HepG2 (cell line): ENCODE measurements around the gene BTBD1. TPM values are rescaled to one million over a fixed set of nuclear protein-coding genes. Genes with fewer than 3 reads are reported as not detected.

Source experiments
- ATAC-seq: fragments of 200-7000 bp; cut with Tn5 transposase; 3 replicates; pipeline ENCODE4 v1.9.1; 2020; ENCODE audit warnings: mild to moderate bottlenecking, moderate library complexity
- BruUV-seq: library from RNA; stranded (reverse); fragments of 400-500 nt; replicated peaks from 2 replicates; lab custom pipeline; 2021; lab: Mats Ljungman, UMichigan
- CTCF ChIA-PET: fragments of 300-600 bp; formaldehyde crosslinking; extraction: SDS; loops from one replicate; lab custom pipeline; 2021; ENCODE audit warnings: low total read pairs, inconsistent platforms, low intra/inter-chr PET ratio; lab: Yijun Ruan, JAX
- POLR2A ChIA-PET: fragments of 350-600 bp; sonication (Branson Sonifier 250); formaldehyde crosslinking; loops from one replicate; lab custom pipeline; 2020; ENCODE audit warnings: antibody characterized with exemption, inconsistent platforms; lab: Yijun Ruan, JAX
- DNase-seq: peaks from one replicate; pipeline ENCODE4 v3.0.0-alpha.2; 2015; ENCODE audit warnings: low spot score
- FAIRE-seq: peaks from 3 replicates; lab custom pipeline; 2011; peaks lifted over from hg19 to GRCh38; lab: Jason Lieb, UNC
- H2AFZ ChIP-seq: one replicate; pipeline ENCODE4 v1.6.1; 2011; ENCODE audit warnings: low read length, inconsistent platforms
- H3K27ac ChIP-seq: fragments of 300-600 bp; 3 replicates; pipeline ENCODE4 v1.8.0; 2011; ENCODE audit warnings: mixed run types, mild to moderate bottlenecking, mixed read lengths, low read length, inconsistent platforms; ENCODE audit not compliant: insufficient read depth; ENCODE audit errors: extremely low read length
- H3K27me3 ChIP-seq, 2 experiments: fragments of 200-600 bp in 1 of 2; 2 replicates in 1 of 2; 3 replicates in 1 of 2; pipeline versions ENCODE4 v1.6.0 to v1.8.0; 2011; ENCODE audit warnings: low read length in 2 of 2, mild to moderate bottlenecking in 2 of 2, moderate library complexity in 2 of 2, inconsistent platforms in 1 of 2; ENCODE audit not compliant: insufficient read depth in 2 of 2, control insufficient read depth in 1 of 2
- H3K36me3 ChIP-seq, 2 experiments: fragments of 200-600 bp in 1 of 2; replicated peaks in 1 of 2; 2 replicates in 1 of 2; 3 replicates in 1 of 2; pipeline versions ENCODE4 v1.5.1 to v1.8.0; 2011; ENCODE audit warnings: low read length in 2 of 2, inconsistent platforms in 1 of 2; ENCODE audit not compliant: insufficient read depth in 2 of 2, control insufficient read depth in 1 of 2
- H3K4me1 ChIP-seq: 2 replicates; pipeline ENCODE4 v1.5.1; 2012; ENCODE audit warnings: low read length, inconsistent platforms; ENCODE audit not compliant: insufficient read depth
- H3K4me2 ChIP-seq: 2 replicates; pipeline ENCODE4 v1.6.0; 2011; ENCODE audit warnings: low read depth, low read length, inconsistent platforms
- H3K4me3 ChIP-seq, 3 experiments: fragments of 200-600 bp in 1 of 3; sonication (generic), shearing (Covaris generic) in 1 of 3; replicated peaks in 1 of 3; 2 replicates each; pipeline ENCODE4 v1.5.1; 2011 to 2016; ENCODE audit warnings: low read length in 3 of 3, inconsistent platforms in 2 of 3, low read depth in 2 of 3, mild to moderate bottlenecking in 2 of 3, control low read depth in 1 of 3, mixed read lengths in 1 of 3; ENCODE audit not compliant: insufficient read depth in 1 of 3
- H3K79me2 ChIP-seq: one replicate; pipeline ENCODE4 v1.6.1; 2011; ENCODE audit warnings: low read length, inconsistent platforms; ENCODE audit not compliant: insufficient read depth
- H3K9ac ChIP-seq: 2 replicates; pipeline ENCODE4 v1.6.0; 2011; ENCODE audit warnings: mild to moderate bottlenecking, low read depth, low read length, inconsistent platforms; ENCODE audit not compliant: insufficient read depth
- H3K9me3 ChIP-seq: 2 replicates; pipeline ENCODE4 v1.5.1; 2012; ENCODE audit warnings: mild to moderate bottlenecking, low read length
- H4K20me1 ChIP-seq: 2 replicates; pipeline ENCODE4 v1.6.0; 2011; ENCODE audit warnings: inconsistent platforms, mild to moderate bottlenecking, low read length, moderate library complexity; ENCODE audit not compliant: insufficient read depth
- ASH2L ChIP-seq: fragments of 300-600, 200-600 bp; sonication (generic); IDR thresholded peaks from 2 replicates; pipeline ENCODE4 v1.7.0; 2017; ENCODE audit warnings: low read depth, mild to moderate bottlenecking, moderate library complexity, mixed read lengths, low read length; ENCODE audit not compliant: insufficient read length
- BCL3 ChIP-seq: sonication (generic); formaldehyde crosslinking; IDR thresholded peaks from 2 replicates; pipeline ENCODE4 v1.5.1; 2020; ENCODE audit warnings: mild to moderate bottlenecking, missing genetic modification reagents, moderate library complexity
- CENPBD1 ChIP-seq: sonication (generic); formaldehyde crosslinking; IDR thresholded peaks from 2 replicates; pipeline ENCODE4 v1.8.0; 2022; ENCODE audit warnings: missing genetic modification reagents, low read depth, mild to moderate bottlenecking, borderline replicate concordance
- ELF1 ChIP-seq: sonication (generic); formaldehyde crosslinking; IDR thresholded peaks from 2 replicates; pipeline ENCODE4 v1.4.0; 2020; ENCODE audit warnings: missing genetic modification reagents
- IRF2 ChIP-seq: IDR thresholded peaks from 2 replicates; pipeline ENCODE4 v1.6.1; 2018; ENCODE audit warnings: missing genetic modification reagents, missing compliant biosample characterization
- LRRFIP1 ChIP-seq: sonication (generic); formaldehyde crosslinking; conservative IDR thresholded peaks from 2 replicates; pipeline ENCODE4 v1.4.0; 2020; ENCODE audit warnings: missing genetic modification reagents
- MAFG ChIP-seq: sonication (generic); formaldehyde crosslinking; IDR thresholded peaks from 2 replicates; pipeline ENCODE4 v1.5.1; 2020; ENCODE audit warnings: mild to moderate bottlenecking, missing genetic modification reagents
- RAD21 ChIP-seq: fragments of 450-650 bp; formaldehyde crosslinking; IDR thresholded peaks from 2 replicates; pipeline ENCODE4 v1.5.0; 2020; ENCODE audit warnings: mild to moderate bottlenecking
- RBAK ChIP-seq: sonication (generic); formaldehyde crosslinking; IDR thresholded peaks from 2 replicates; pipeline ENCODE4 v1.5.1; 2020; ENCODE audit warnings: mild to moderate bottlenecking, missing genetic modification reagents
- RFX3 ChIP-seq: IDR thresholded peaks from 2 replicates; pipeline ENCODE4 v1.6.1; 2016; ENCODE audit warnings: missing biosample characterization, missing genetic modification reagents
- SIN3B ChIP-seq: fragments of 150-350 bp; IDR thresholded peaks from 2 replicates; pipeline ENCODE4 v1.6.1; 2014; ENCODE audit warnings: low read length
- SP4 ChIP-seq: sonication (generic); formaldehyde crosslinking; IDR thresholded peaks from 2 replicates; pipeline ENCODE4 v1.8.1; 2023; ENCODE audit warnings: mild to moderate bottlenecking, missing genetic modification reagents
- TBL1XR1 ChIP-seq: fragments of 150-350 bp; IDR thresholded peaks from 2 replicates; pipeline ENCODE4 v1.6.1; 2014; ENCODE audit warnings: borderline replicate concordance, low read length; ENCODE audit not compliant: partially characterized antibody
- ZBTB10 ChIP-seq: sonication (generic); formaldehyde crosslinking; IDR thresholded peaks from 2 replicates; pipeline ENCODE4 v1.4.0; 2020; ENCODE audit warnings: missing genetic modification reagents, borderline replicate concordance
- ZBTB8A ChIP-seq: sonication (generic); formaldehyde crosslinking; IDR thresholded peaks from 2 replicates; pipeline ENCODE4 v1.4.0; 2020; ENCODE audit warnings: mild to moderate bottlenecking, low read depth, missing genetic modification reagents, borderline replicate concordance
- ZFP41 ChIP-seq: sonication (generic); formaldehyde crosslinking; IDR thresholded peaks from 2 replicates; pipeline ENCODE4 v1.4.0; 2020; ENCODE audit warnings: mild to moderate bottlenecking, missing genetic modification reagents, borderline replicate concordance
- ZNF136 ChIP-seq: sonication (generic); formaldehyde crosslinking; IDR thresholded peaks from 2 replicates; pipeline ENCODE4 v1.8.1; 2022; ENCODE audit warnings: low read depth, mild to moderate bottlenecking, moderate library complexity, missing genetic modification reagents
- ZNF224 ChIP-seq: sonication (generic); formaldehyde crosslinking; IDR thresholded peaks from 2 replicates; pipeline ENCODE4 v1.5.0; 2020; ENCODE audit warnings: mild to moderate bottlenecking, missing genetic modification reagents
- in situ Hi-C: cut with HindIII; loops from 2 replicates; pipeline ENCODE4 v1.10.0; 2017; ENCODE audit warnings: low pct_unique_long_range_greater_than_20kb; ENCODE audit not compliant: extremely low pct_ligation_motif_present
- intact Hi-C: fragments of 100-400 bp; cut with micrococcal nuclease; formaldehyde crosslinking; loops from one replicate; pipeline ENCODE4 v1.10.0; 2022; ENCODE audit not compliant: unreplicated experiment
- polyA plus RNA-seq, 8 experiments: library from polyadenylated mRNA; depleted of rRNA in 3 of 8; stranded (reverse) in 7 of 8; unstranded in 1 of 8; fragments of >200 nt; fragmentation: Illumina TruSeq in 4 of 8; extraction: Trizol in 4 of 8; gene quantifications; 2 replicates each; pipeline versions ENCODE4 v1.2.1 to v1.2.3, GENCODE V29; 2011 to 2016; ENCODE audit warnings: low read depth in 4 of 8, missing spikeins in 1 of 8, mixed read lengths in 1 of 8; ENCODE audit not compliant: insufficient read depth in 1 of 8
- total RNA-seq, 5 experiments: library from RNA; depleted of rRNA; stranded (reverse); fragments of >200 nt; fragmentation: Illumina TruSeq; extraction: Trizol; gene quantifications; 2 replicates each; pipeline ENCODE4 v1.2.3, GENCODE V29; 2016; ENCODE audit warnings: low read depth in 1 of 5

Gene BTBD1
- total and polyA plus RNA-seq, 2 of the 13 experiments (the other 11 are each of a cell fraction or from before 2014, with no cell fraction given), result 32.1 to 53.9 TPM

- no peak for TF ChIP-seq ZBTB10
- TF ChIP-seq LRRFIP1 (CRISPR knock-in tag), result no peak
These were observed 32.2 kb upstream of the BTBD1 start (continued) for GRCh38 chr15:83099290-83099689.

- FAIRE-seq, result no peak
- no TSS peak for BruUV-seq
- H3K9ac ChIP-seq, result no peak overlapping the region
- intact Hi-C loops, result no loop called here
- POLR2A ChIA-PET, result no interaction called here
- ATAC-seq, result no peak
- no peak overlapping the region for H3K4me3 ChIP-seq
- H3K79me2 ChIP-seq, result no peaks in the 10 kb centered on the region
- H3K27me3 ChIP-seq, result peaks cover 0 to 2% of the 10 kb centered on the region in 2 experiments; a peak in 1 of 5 replicates
- in situ Hi-C loops, result no loop called here
- DNase-seq, result no peak
- no peaks in the 10 kb centered on the region for H3K9me3 ChIP-seq
- H3K4me1 ChIP-seq, result no peaks in the 10 kb centered on the region
- TF ChIP-seq SIN3B (no peak), IRF2 (no peak), ZNF224 (no peak), MAFG (CRISPR knock-in tag) (no peak), BCL3 (CRISPR knock-in tag) (no peak), RFX3 (CRISPR knock-in tag) (no peak), ZNF136 (CRISPR knock-in tag) (no peak), ZBTB8A (CRISPR knock-in tag) (no peak), RBAK (no peak), ELF1 (CRISPR knock-in tag) (no peak), TBL1XR1 (no peak), SP4 (CRISPR knock-in tag) (no peak), CENPBD1 (CRISPR knock-in tag) (no peak), ZFP41 (no peak), RAD21 (CRISPR knock-in tag) (no peak), ASH2L (no peak)
- TF ChIP-seq, all 625 proteins: peak for 0
- CTCF ChIA-PET, result no interaction called here
- H3K27ac ChIP-seq, result no peak overlapping the region
- H3K4me2 ChIP-seq, result no peak overlapping the region
- no peaks in the 10 kb centered on the region for H4K20me1 ChIP-seq
- no peak overlapping the region for H2AFZ ChIP-seq
- no peaks in the 10 kb centered on the region for H3K36me3 ChIP-seq
These were observed 31.0 kb upstream of the BTBD1 start for GRCh38 chr15:83098079-83098478.
